Kidney epithelial cell (primary cell): Measurements from ENCODE around the gene KCNK6. TPM values are rescaled to one million over a fixed set of nuclear protein-coding genes. Genes with fewer than 3 reads are reported as not detected.

Experiments used
- DNase-seq: peaks from one replicate; pipeline ENCODE4 v3.0.0-alpha.2; 2010; ENCODE audit warnings: low read depth
- H3K27me3 ChIP-seq: 2 replicates; pipeline ENCODE4 v1.6.0; 2011; ENCODE audit warnings: low read length; ENCODE audit not compliant: control insufficient read depth, insufficient read depth
- H3K36me3 ChIP-seq: 2 replicates; pipeline ENCODE4 v1.5.1; 2011; ENCODE audit warnings: low read length; ENCODE audit not compliant: control insufficient read depth, insufficient read depth
- H3K4me3 ChIP-seq: 2 replicates; pipeline ENCODE4 v1.5.1; 2011; ENCODE audit warnings: low read depth, mild to moderate bottlenecking, control low read depth, low read length
- CTCF ChIP-seq: IDR thresholded peaks from 2 replicates; pipeline ENCODE4 v1.5.1; 2011; ENCODE audit warnings: mild to moderate bottlenecking, moderate library complexity, low read length, control low read depth, inconsistent platforms; ENCODE audit not compliant: insufficient read depth, poor library complexity, severe bottlenecking
- total RNA-seq: library from RNA; depleted of rRNA; stranded (reverse); fragments of >200 nt; gene quantifications from 2 replicates; pipeline ENCODE4 v1.2.3, GENCODE V29; 2015

Gene KCNK6
- total RNA-seq, 1 donor from 2014 or later: 3.6 TPM

DNA sequence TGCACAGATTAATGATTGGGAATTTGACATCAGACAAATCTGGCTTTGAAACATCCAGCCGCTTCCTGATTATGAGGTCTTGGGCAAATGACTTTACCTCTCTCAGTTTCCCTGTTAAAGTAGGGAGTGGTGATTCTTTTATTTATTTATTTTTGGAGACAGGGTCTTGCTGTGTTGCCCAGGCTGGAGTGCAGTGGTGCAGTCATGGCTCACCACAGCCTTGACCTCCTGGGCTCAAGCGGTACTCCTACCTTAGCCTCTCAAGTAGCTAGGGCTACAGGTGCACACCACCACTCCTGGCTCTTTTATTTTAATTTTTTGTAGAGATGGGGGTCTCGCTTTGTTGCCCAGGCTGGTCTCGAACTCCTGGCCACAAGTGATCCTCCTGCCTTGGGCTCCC lies 57.4 kb downstream of the KCNK6 start:
- DNase-seq: no peak
- peaks cover 6% of the 10 kb centered on the region for H3K36me3 ChIP-seq
- H3K4me3 ChIP-seq: no peak overlapping the region
- TF ChIP-seq CTCF: no peak
- H3K27me3 ChIP-seq: no peaks in the 10 kb centered on the region

- no peak for TF ChIP-seq CTCF
- Histone ChIP-seq H3K36me3 (peaks cover 8% of the 10 kb centered on the region), H3K27me3 (no peaks in the 10 kb centered on the region), H3K4me3 (no peak overlapping the region)
- DNase-seq: no peak
Observed at GRCh38 chr19:38378866-38379265, 59.2 kb downstream of the KCNK6 start.

DNA sequence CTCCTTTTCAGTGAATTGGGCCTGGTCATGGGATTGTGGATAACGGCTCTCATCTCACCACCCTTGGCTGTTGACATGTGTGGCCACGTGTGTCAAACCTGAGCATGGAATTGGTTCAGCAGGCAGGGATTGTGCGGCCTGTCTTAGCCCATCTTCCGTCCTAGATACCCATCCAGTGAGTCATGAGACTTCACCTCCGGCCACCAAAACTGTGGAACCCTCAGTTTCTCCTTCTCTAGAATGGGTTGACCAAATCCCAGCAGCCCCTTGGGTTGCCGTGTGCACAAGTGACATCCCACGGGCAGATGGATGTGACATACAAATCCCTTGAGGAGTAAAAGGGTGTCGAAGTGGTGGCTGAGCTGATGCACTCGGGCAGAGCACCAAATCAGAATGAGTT lies 61.5 kb downstream of the KCNK6 start:
- no peak for DNase-seq
- H3K36me3 ChIP-seq: peaks cover 8% of the 10 kb centered on the region
- no peak for TF ChIP-seq CTCF

More for the DNA sequence above, 61.5 kb downstream of the KCNK6 start:
- H3K4me3 ChIP-seq: no peak overlapping the region
- H3K27me3 ChIP-seq: peaks cover 3% of the 10 kb centered on the region

Other genes with a start within 250 kb of the KCNK6 start
- 1.5 and 2.1 TPM in 2 replicates for gene DPF1, start 95.6 kb upstream of the KCNK6 start, total RNA-seq
- 1.6 and 5.3 TPM in 2 replicates for gene PPP1R14A, start 63.5 kb upstream of the KCNK6 start, total RNA-seq
- gene SPINT2, start 55.3 kb upstream of the KCNK6 start, total RNA-seq: 591 and 806 TPM in 2 replicates
- gene C19orf33, start 15.6 kb upstream of the KCNK6 start, total RNA-seq: 273 and 300 TPM in 2 replicates
- 66.7 and 80.6 TPM in 2 replicates for gene YIF1B, start 3.9 kb upstream of the KCNK6 start, total RNA-seq
- gene CATSPERG, start 16.0 kb downstream of the KCNK6 start, total RNA-seq: 1.2 and 1.7 TPM in 2 replicates
- 316 and 367 TPM in 2 replicates for gene PSMD8, start 54.7 kb downstream of the KCNK6 start, total RNA-seq
- 0.07 and 1.4 TPM in 2 replicates for gene GGN, start 68.2 kb downstream of the KCNK6 start, total RNA-seq
- gene SPRED3, start 68.9 kb downstream of the KCNK6 start, total RNA-seq: 4.3 and 4.5 TPM in 2 replicates
- gene FAM98C, start 83.2 kb downstream of the KCNK6 start, total RNA-seq: 17.8 and 22.2 TPM in 2 replicates
- not detected in 2 replicates for gene RASGRP4, start 106.4 kb downstream of the KCNK6 start, total RNA-seq
- 0.07 and 0.17 TPM in 2 replicates for gene RYR1, start 113.8 kb downstream of the KCNK6 start, total RNA-seq